HG02970 (cell line): ENCODE measurements around the gene LYST.

ENCODE experiments used
- ATAC-seq: cut with Tn5 transposase; IDR thresholded peaks from one replicate; pipeline ENCODE4 v1.9.1; 2021; ENCODE audit warnings: mild to moderate bottlenecking, moderate library complexity, moderate number of reproducible peaks; ENCODE audit not compliant: unreplicated experiment, low FRiP score

Gene LYST

GRCh38 chr1:235614442-235614954 is 252.2 kb downstream of the LYST start:
- no peak for ATAC-seq

DNA sequence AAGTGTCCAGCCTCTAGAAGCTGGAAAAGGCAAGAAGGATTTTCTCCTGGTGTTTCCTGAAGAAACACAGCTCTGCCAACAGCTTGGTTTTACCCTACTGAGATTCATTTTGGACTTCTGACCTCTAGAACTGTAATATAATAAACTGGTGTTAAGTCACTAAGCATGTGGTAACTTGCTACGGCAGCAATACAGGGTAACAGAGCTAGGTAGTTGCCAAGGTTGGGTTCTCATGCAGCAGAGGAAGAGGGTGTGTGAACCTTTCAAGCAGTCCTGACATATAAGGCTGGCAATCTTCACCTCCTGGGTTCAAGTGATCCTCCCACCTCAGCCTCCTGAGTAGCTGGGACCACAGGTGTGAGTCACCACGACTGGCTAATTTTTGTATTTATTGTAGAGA is 253.1 kb downstream of the LYST start:
- ATAC-seq = no peak

GRCh38 chr1:235612761-235613160 is 253.9 kb downstream of the LYST start:
- ATAC-seq = no peak
